ENCODE data around the gene ANKRD36C. TPM values are rescaled to one million over a fixed set of nuclear protein-coding genes. Genes with fewer than 3 reads are reported as not detected.
"Not testable (repeated sequence)": the region's sequence is repeated elsewhere in the genome, so short reads cannot be mapped to it uniquely, and the experiment has no call there.

The ANKRD36C gene
- total and polyA plus RNA-seq, 5 donors from 2014 or later, result 15.5 to 118 (median 19.0) TPM

- not testable (repeated sequence) for DNase-seq; H3K9me3 Mint-ChIP-seq; H3K27me3 Mint-ChIP-seq; H3K9me3 ChIP-seq (ENCODE audit: control insufficient read depth in 2 of 2, low read length in 2 of 2); H3K27ac Mint-ChIP-seq; H3K4me3 ChIP-seq (ENCODE audit: low read depth, low read length); H3K4me1 ChIP-seq (ENCODE audit: control insufficient read depth, insufficient read depth, low read length, poor library complexity, severe bottlenecking); H3K27ac ChIP-seq (ENCODE audit: insufficient read depth, low read length, poor library complexity, severe bottlenecking); H3K36me3 ChIP-seq (ENCODE audit: control insufficient read depth, insufficient read depth, low read length); H3K27me3 ChIP-seq (ENCODE audit: control insufficient read depth, insufficient read depth, low read length); ATAC-seq (ENCODE audit: low read depth in 2 of 2); H3K36me3 Mint-ChIP-seq
- Mint-ChIP-seq H3K4me3 (peak overlapping the region in 1 of 4 donors; percentile 68), H3K4me1 (peaks cover 6 to 15% (median 12%) of the 10 kb centered on the region in 4 donors)
These were observed 21.2 kb upstream of the ANKRD36C start for GRCh38 chr2:96012792-96013264.

GRCh38 chr2:96012086-96012791 lies 20.6 kb upstream of the ANKRD36C start:
- not testable (repeated sequence) for H3K36me3 ChIP-seq (ENCODE audit: control insufficient read depth, insufficient read depth, low read length); H3K27me3 Mint-ChIP-seq; H3K9me3 ChIP-seq (ENCODE audit: control insufficient read depth in 2 of 2, low read length in 2 of 2); H3K4me1 ChIP-seq (ENCODE audit: control insufficient read depth, insufficient read depth, low read length, poor library complexity, severe bottlenecking); ATAC-seq (ENCODE audit: low read depth in 2 of 2); DNase-seq; H3K4me3 ChIP-seq (ENCODE audit: low read depth, low read length); H3K9me3 Mint-ChIP-seq; H3K27me3 ChIP-seq (ENCODE audit: control insufficient read depth, insufficient read depth, low read length); H3K27ac ChIP-seq (ENCODE audit: insufficient read depth, low read length, poor library complexity, severe bottlenecking); H3K36me3 Mint-ChIP-seq
- Mint-ChIP-seq H3K4me1 (peaks cover 6 to 15% (median 12%) of the 10 kb centered on the region in 4 donors), H3K27ac (peak overlapping the region in 2 of 3 donors; percentile 20 to 70), H3K4me3 (peak overlapping the region in 3 of 4 donors; percentile 38 to 78 (median 57))

GRCh38 chr2:96011129-96011455 lies 19.5 kb upstream of the ANKRD36C start:
- peak in 1 of 3 donors; percentile 31 for DNase-seq
- not testable (repeated sequence) for H3K36me3 ChIP-seq (ENCODE audit: control insufficient read depth, insufficient read depth, low read length); ATAC-seq (ENCODE audit: low read depth in 2 of 2); H3K27me3 ChIP-seq (ENCODE audit: control insufficient read depth, insufficient read depth, low read length); H3K9me3 Mint-ChIP-seq; H3K36me3 Mint-ChIP-seq; H3K27ac ChIP-seq (ENCODE audit: insufficient read depth, low read length, poor library complexity, severe bottlenecking); H3K27me3 Mint-ChIP-seq; H3K4me1 ChIP-seq (ENCODE audit: control insufficient read depth, insufficient read depth, low read length, poor library complexity, severe bottlenecking); H3K9me3 ChIP-seq (ENCODE audit: control insufficient read depth in 2 of 2, low read length in 2 of 2)
- H3K4me3 ChIP-seq (ENCODE audit: low read depth, low read length), result peak overlapping the region; percentile 26
- Mint-ChIP-seq H3K27ac (peak overlapping the region in 1 of 3 donors; percentile 62), H3K4me1 (peaks cover 6 to 15% (median 11%) of the 10 kb centered on the region in 4 donors), H3K4me3 (peak overlapping the region in 3 of 4 donors; percentile 77 to 87 (median 78))

- H3K36me3 Mint-ChIP-seq; H3K9me3 Mint-ChIP-seq; H3K36me3 ChIP-seq (ENCODE audit: control insufficient read depth, insufficient read depth, low read length); H3K9me3 ChIP-seq (ENCODE audit: control insufficient read depth in 2 of 2, low read length in 2 of 2); H3K27me3 ChIP-seq (ENCODE audit: control insufficient read depth, insufficient read depth, low read length); H3K4me1 ChIP-seq (ENCODE audit: control insufficient read depth, insufficient read depth, low read length, poor library complexity, severe bottlenecking): not testable (repeated sequence)
- Mint-ChIP-seq H3K27ac (peak overlapping the region; percentile 38 to 90 (median 88)), H3K4me1 (peaks cover 6 to 15% (median 11%) of the 10 kb centered on the region in 4 donors), H3K27me3 (peaks cover 13% of the 10 kb centered on the region), H3K4me3 (peak overlapping the region; percentile 77 to 87 (median 81))
- Histone ChIP-seq H3K27ac (ENCODE audit: insufficient read depth, low read length, poor library complexity, severe bottlenecking) (peak overlapping the region; percentile 51), H3K4me3 (ENCODE audit: low read depth, low read length) (peak overlapping the region; percentile 26)
- DNase-seq, result peak; percentile 93 to 97 (median 93)
- peak; percentile 99 to 100 for ATAC-seq (ENCODE audit: low read depth in 2 of 2)
These were observed 18.9 kb upstream of the ANKRD36C start for GRCh38 chr2:96010320-96011128.

- H3K4me3 ChIP-seq (ENCODE audit: low read depth, low read length); H3K9me3 Mint-ChIP-seq; ATAC-seq (ENCODE audit: low read depth in 2 of 2); H3K4me1 ChIP-seq (ENCODE audit: control insufficient read depth, insufficient read depth, low read length, poor library complexity, severe bottlenecking); H3K36me3 Mint-ChIP-seq; H3K36me3 ChIP-seq (ENCODE audit: control insufficient read depth, insufficient read depth, low read length); H3K9me3 ChIP-seq (ENCODE audit: control insufficient read depth in 2 of 2, low read length in 2 of 2); DNase-seq; H3K27me3 ChIP-seq (ENCODE audit: control insufficient read depth, insufficient read depth, low read length): not testable (repeated sequence)
- H3K27ac Mint-ChIP-seq, result peak overlapping the region; percentile 38 to 90 (median 88)
- H3K27me3 Mint-ChIP-seq, result peaks cover 20% of the 10 kb centered on the region
- peak overlapping the region; percentile 51 for H3K27ac ChIP-seq (ENCODE audit: insufficient read depth, low read length, poor library complexity, severe bottlenecking)
- H3K4me3 Mint-ChIP-seq, result peak overlapping the region; percentile 72 to 85 (median 80)
- peaks cover 6 to 15% (median 11%) of the 10 kb centered on the region in 4 donors for H3K4me1 Mint-ChIP-seq
These were observed 18.2 kb upstream of the ANKRD36C start for GRCh38 chr2:96009833-96010232.

GRCh38 chr2:96008051-96008450 lies 16.4 kb upstream of the ANKRD36C start:
- ATAC-seq (ENCODE audit: low read depth in 2 of 2); H3K4me3 ChIP-seq (ENCODE audit: low read depth, low read length); H3K27ac ChIP-seq (ENCODE audit: insufficient read depth, low read length, poor library complexity, severe bottlenecking); H3K9me3 Mint-ChIP-seq; DNase-seq; H3K27ac Mint-ChIP-seq; H3K4me1 ChIP-seq (ENCODE audit: control insufficient read depth, insufficient read depth, low read length, poor library complexity, severe bottlenecking); H3K9me3 ChIP-seq (ENCODE audit: control insufficient read depth in 2 of 2, low read length in 2 of 2); H3K36me3 ChIP-seq (ENCODE audit: control insufficient read depth, insufficient read depth, low read length); H3K36me3 Mint-ChIP-seq; H3K27me3 ChIP-seq (ENCODE audit: control insufficient read depth, insufficient read depth, low read length): not testable (repeated sequence)
- H3K4me1 Mint-ChIP-seq, result peaks cover 6 to 15% (median 11%) of the 10 kb centered on the region in 4 donors
- H3K27me3 Mint-ChIP-seq, result peaks cover 29% of the 10 kb centered on the region
- H3K4me3 Mint-ChIP-seq, result peak overlapping the region in 2 of 4 donors; percentile 58 to 90

GRCh38 chr2:96006248-96006647 lies 14.6 kb upstream of the ANKRD36C start:
- not testable (repeated sequence) for H3K27me3 ChIP-seq (ENCODE audit: control insufficient read depth, insufficient read depth, low read length); H3K36me3 Mint-ChIP-seq; H3K4me1 ChIP-seq (ENCODE audit: control insufficient read depth, insufficient read depth, low read length, poor library complexity, severe bottlenecking); H3K9me3 Mint-ChIP-seq; H3K4me3 ChIP-seq (ENCODE audit: low read depth, low read length); H3K9me3 ChIP-seq (ENCODE audit: control insufficient read depth in 2 of 2, low read length in 2 of 2); H3K27ac ChIP-seq (ENCODE audit: insufficient read depth, low read length, poor library complexity, severe bottlenecking); H3K36me3 ChIP-seq (ENCODE audit: control insufficient read depth, insufficient read depth, low read length); H3K27ac Mint-ChIP-seq; ATAC-seq (ENCODE audit: low read depth in 2 of 2); DNase-seq
- H3K4me3 Mint-ChIP-seq, result peak overlapping the region in 1 of 4 donors; percentile 18
- H3K4me1 Mint-ChIP-seq, result peaks cover 6 to 15% (median 8%) of the 10 kb centered on the region in 4 donors
- H3K27me3 Mint-ChIP-seq, result peaks cover 47% of the 10 kb centered on the region

All from CD4-positive, CD25-positive, alpha-beta regulatory T cell (primary cell).